RKO (cell line): Measurements from ENCODE around the gene MTIF3.

Experiments used
- DNase-seq: peaks from one replicate; pipeline ENCODE4 v3.0.0-alpha.2; 2016; ENCODE audit warnings: low spot score

The MTIF3 gene

DNA sequence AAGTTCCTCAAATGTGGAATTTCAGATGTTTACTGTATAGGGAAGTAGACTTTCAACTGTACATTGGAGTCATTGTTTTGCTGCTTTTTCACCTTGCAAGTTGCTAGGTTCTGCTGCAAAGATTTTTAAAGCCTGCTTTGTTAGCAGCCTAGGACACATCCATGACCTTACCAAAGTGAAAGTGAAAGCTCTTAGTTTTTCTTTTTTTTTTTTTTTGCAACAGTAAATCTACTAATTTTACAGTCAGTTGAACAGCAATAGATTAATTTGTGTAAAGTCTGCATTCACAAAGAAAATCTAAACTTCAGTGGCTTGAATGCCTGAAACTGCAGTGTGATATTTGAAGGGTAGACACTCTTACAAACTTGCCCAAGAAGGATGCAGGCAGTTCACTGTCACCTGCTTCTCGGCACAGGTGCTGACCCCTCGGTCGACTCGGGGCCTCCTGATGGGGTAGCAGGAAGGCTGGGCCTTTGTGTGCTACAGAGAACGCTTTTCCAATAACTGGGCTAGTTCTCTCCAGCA lies 5.0 kb upstream of the MTIF3 start:
- DNase-seq = no peak

DNA sequence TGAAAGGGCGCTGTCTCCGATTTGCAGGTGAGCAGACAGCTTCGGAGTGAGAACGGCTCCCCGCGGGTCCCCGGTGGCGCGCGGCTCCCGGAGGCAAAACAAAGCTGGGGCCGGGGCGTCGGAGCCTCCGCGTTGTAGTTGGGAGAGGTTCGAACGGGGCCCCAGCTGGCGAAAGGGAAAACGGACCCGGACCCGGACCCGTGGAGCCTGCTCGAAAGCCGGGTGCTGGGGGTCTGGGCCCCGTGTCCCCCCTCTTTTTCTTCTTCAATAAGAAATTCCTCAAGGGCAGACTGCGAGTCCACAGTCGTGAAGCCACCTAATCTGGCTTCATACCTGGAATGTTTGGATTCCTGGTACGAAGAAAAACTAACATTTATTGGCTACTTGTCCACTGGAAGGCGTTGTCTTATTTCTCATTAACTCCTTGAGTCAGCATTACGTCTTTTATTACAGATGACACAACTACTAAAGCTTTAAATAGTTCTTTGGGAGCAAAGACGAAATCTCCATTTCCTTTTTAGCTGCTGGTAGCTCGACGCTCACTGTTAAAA lies 632 bp upstream of the MTIF3 start:
- peak; percentile 88 for DNase-seq

DNA sequence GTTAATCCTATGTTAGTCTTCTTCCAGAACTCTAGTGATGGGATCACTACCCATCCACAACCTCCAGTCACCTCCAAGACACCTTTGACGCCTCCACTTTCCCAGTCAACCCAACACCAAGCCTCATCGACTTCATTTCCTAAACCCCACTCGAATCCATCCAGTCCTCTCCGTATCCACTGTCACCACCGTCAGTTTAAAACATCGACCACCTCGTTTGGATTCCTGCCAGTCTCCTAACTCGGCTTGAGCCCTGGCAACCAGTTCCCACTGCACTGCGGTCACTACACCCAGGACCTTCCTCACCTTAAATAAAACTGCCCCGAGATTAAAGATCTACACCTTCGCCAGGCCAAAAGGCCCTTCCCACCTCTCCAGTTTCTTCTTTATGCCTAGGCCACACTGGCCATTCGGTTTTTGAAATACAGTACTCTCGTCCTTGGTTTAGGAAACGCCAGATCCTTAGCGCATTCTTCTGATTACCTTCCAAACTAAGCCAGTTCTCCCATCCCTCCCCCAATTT lies 1.2 kb downstream of the MTIF3 start:
- peak; percentile 18 for DNase-seq

DNA sequence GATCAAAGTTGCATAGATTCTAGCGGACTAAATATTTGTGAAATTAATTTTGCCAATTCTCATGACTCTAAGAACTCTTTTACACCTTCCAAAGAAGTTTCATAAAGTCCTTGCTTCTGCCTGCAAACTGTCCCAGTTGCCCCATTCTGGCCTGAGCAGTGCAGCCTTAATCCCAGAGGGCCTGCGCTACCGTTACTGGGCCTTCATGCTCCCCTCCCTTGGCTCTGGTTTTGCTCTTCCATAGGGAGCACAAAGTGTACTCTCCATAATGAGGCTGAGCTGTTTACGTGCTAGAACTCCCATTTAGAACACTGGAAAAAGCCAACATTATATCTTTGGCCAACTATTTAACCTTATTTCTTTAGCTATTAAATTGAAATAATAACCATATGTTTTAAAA lies 2.1 kb downstream of the MTIF3 start:
- DNase-seq = no peak

DNA sequence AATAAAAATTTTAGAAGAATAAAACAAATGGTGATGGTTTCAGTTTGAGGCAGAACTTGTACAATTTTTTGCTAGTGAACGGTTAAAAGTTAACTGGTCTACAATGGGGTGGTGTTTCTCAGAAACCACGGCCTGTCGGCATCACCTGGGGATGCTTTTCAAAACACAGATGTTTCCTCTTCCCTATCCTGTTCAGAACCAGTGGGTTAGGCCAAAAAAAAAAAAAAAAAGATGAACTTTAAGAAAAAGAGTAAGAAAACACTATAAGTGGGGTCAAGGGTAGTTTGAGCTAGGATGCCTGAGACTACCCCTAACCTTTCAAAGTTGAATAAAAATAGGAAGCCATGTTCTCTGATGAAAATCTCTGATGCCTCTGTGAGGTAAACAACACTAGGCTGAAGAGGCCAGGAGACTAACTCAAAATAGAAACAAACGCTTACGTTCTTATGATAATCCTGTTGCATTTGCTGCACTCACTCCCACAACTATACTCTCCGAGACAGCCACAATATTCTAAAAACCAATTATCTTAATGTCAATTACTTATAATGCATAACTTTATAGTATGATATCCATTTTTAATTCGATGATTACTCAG lies 3.3 kb downstream of the MTIF3 start:
- DNase-seq = no peak

DNA sequence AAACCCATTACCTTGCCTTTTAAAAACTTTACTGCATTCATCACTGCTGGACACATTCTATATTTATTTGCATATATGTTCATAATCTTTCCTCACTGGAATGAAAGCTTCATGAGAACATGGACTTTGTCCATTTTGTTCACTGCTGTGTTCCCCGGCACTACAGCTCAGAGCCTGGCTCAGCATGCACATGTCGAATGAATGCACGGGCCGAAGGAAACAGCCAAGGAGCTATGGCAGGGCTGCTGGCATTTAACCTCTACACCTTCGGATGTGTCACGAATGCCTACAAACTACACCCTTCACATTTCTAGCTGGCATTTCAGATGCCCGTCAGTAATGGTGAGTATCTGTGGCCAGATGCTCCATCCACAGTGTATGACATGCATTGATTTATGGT lies 7.6 kb downstream of the MTIF3 start:
- no peak for DNase-seq

DNA sequence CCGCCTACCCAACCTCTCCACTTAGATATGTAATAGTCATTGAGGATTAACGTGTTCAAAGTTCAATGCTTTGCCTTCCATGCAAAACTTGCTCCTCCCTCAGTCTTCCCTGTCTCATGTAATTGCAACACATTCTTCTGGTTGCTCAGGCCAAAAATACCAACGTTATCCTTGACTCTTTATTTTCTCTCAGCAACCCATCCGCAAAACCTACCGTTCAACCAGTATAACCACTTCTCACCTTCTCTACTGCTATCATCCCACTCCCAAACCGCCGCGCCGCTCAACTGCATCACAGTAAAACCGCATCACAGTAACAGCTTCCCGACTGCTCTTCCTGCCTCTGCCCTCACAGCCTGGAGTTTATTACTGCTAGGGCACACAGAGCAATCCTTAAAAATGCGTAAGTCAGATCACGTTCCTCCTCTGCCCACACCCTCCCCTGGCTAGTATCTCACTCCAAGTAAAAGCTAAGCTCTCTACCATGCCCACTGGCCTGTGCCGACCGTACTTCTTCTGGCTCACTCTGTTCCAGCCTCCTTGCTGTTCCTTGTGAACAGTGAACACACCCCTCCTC lies 8.2 kb downstream of the MTIF3 start:
- no peak for DNase-seq

DNA sequence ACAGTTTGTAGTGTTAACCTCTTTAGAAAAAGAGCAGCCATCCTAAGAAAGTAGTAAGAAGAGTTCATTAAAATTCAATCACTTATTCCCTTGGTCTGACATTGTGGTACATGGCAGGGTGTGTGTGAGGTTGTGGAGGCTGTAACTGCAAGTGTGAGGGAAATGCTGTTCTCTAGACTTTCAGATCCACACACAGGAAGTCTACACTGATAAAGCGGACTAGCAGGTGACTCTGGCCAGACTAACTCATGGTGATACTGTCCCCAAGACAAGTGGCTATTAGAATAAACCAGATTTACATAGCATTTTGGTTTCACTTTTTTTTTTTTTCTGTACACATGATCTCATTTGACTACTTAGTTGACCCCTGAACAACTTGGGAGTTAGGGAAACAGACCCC lies 10.0 kb downstream of the MTIF3 start:
- DNase-seq = no peak

DNA sequence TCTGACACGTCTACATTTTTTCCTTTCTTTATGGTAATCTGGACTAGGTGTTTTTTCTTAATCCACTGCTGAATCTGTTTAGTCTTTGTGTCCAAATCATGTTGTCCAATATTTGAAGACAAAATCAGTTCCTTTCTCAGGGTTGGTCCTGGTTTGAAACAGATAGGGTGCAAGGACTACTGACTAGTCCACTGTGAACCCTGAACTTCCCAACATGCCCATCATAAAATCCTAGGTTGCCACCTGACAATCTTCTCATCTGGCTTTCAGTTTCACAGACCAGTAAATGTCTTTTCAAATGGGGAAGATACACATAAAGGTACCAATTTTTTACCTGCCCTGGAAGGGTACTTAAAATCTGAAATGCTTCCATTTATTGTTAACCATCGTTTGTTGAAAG lies 13.2 kb downstream of the MTIF3 start:
- no peak for DNase-seq

DNA sequence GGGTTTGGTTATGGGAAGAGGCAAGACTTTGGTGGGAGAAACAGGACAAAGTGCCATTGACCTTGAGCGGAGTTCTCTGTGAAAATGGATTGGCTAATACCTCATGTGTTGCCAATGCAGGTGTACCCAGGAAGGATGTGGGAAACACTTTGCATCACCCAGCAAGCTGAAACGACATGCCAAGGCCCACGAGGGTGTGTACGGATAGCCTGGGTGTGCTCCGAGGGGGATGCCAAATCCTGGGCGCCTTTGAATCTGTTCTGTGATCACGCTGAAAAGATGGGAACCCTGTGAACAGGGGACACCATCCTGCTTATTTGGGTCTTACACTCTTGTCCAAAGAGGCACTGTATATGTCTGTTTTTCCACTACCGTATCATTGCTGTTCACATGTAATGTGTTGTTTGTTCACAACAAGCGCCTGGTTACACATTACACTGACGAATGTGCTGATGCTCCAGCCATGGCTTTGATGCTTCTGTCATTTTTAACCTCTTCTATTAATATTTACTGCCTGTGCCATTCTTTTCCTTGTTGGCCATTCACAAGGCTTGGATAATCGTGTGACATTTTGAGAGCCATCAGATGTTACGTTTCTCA lies 17.7 kb downstream of the MTIF3 start:
- no peak for DNase-seq

DNA sequence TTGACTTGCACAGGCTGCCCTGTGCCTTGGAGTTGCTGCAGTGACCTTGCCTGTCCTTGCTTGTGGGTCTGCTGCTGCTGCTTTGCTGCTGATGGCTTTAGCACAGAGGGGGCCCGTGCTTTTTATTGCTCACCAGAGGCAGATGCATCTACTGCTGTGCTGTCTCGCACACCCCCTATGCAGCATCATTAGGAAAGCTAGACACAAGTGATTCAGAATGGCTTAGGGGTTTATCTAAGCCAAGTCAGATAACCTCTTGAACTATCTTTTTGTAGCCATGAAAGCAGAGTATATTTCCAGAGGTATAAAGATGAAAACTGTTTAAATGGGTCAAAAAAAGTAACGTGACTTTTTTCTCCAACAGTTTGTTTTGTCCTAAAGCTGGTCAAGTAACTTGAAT lies 18.2 kb downstream of the MTIF3 start:
- no peak for DNase-seq

DNA sequence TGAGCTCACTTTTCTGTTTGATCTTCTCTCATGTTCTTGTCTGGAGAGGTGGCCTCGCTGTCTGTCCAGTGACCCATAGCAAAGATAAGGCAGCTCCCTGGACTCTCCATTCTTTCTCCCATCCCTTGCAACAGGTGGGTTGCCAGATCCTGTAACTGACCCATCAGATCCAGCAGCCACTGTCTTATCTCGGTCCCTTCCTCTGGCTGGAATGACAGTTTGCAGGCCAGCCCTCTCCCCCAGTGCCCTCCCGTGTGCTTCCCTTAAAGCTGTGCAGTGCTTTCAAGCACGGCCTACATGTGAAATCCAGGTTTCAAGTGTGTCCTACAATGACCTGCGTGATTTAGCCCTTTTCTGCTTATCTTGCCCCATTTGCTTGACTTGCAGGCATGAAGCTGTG lies 22.2 kb downstream of the MTIF3 start:
- no peak for DNase-seq

DNA sequence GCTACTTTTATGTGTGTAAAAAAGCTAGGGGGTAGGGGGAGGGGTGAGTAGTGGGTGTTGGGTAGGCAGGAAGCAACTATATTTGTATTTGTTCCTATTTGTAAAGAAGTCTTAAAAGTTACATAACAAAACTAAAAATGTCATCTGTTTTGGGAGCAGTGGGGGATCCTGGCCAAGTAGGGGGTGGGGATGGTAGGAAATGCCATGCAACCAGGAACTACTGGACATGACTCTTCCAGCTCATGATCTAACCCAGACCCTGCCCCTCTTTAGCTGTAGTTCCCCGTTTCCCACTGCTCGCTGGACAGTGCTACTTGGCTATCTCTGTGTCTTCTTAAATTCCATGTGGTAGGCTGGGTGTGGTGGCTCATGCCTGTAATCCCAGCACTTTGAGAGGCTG lies 22.7 kb downstream of the MTIF3 start:
- no peak for DNase-seq

DNA sequence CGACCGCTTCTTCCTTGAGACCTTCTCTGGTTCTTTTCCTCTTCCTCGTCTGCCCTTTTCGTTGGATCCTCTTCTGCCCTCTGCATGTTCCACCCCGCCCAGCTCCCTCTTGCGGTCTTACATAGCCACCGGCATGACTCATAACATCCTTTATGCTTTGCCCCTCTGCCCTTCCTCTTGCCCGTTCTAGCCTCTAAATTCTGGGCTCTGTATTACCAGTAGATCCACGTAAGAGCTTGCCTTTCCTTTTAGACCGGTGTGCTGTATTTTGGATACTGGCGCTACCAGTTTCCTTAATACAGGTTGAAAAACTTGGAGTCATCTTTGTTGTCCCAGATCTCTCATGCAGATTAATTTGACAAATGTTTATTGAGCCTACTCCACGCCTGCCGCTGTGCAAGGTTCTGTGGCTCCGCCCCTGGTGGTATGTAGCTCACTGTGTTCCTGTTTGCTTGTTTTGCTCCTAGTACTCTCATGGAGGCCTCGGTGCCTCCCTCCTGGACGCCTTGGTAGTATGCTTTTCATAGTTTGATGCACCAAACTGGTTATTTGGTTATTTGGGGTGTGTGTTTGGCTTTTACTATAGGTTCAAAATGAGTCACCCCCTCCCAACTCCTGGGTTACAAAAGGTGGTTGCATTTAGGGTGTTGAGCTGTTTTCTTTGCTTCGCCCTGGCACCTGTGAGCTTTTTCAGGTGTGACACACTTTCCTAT lies 24.3 kb downstream of the MTIF3 start:
- peak; percentile 94 for DNase-seq

DNA sequence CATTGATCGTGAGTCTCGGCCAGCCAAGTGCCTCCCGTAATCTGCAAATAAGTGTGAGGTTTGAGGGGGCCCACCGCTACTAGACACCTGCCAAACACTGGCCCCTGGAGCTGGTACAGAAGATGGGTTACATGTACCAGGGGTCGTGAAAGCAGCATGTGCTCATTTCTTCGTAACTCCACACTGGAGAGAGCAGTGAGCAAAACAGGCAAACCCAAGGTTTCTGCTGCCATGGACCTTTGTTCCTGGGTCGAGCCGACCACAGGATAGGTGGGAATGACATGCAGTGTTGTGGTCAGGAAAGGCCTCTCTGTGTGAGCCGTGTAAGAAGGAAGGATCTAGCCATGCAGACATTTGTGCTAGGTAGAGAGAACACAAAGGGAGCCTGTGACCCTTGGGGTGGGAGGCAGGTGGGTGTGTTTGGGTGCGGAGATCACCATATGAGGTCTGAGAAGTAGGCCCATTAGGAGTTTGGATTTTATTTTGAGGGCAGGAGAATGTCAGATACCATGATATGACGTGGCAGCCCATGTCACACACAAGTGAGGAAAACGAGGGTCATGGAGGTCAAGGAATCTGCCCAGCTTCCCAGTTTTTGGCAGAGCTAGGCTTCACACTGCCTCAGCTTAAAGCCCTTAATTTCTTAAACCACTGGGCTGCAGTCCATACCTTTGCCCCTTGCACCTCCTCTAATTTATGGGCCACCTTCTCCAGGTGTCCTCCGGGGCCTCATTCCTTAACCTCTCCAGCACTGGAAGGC lies 25.0 kb downstream of the MTIF3 start:
- DNase-seq = peak; percentile 60

DNA sequence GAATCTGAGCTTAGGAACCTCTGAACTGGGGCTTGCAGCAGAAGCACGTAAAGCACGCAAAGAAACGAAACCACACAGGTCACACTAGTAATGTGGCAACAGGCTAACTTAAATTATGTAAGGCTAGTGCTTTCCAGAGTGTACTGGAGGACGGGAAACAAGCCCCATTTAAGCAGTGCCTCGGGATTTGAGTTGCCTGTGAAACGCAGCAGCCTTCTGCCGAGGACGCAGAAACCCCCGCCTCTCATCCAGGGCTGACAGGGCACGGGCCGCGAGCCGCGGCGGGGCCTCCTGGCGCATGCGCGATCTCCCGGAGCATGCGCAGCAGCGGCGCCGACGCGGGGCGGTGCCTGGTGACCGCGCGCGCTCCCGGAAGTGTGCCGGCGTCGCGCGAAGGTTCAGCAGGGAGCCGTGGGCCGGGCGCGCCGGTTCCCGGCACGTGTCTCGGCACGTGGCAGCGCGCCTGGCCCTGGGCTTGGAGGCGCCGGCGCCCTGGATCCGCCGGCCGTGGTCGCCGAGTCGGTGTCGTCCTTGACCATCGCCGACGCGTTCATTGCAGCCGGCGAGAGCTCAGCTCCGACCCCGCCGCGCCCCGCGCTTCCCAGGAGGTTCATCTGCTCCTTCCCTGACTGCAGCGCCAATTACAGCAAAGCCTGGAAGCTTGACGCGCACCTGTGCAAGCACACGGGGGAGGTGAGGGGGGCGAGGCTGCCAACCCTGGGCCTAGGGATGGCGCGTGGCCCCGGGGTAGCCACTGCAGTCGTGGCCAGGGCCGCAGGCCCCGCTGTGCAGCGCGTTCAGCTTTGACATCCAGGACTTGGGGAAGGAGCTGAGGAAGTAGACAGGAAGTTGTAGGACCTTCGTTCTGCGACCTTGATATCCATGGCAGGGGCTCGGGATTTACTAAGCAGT lies 25.9 kb downstream of the MTIF3 start, which contains the start of gene GTF3A:
Gene GTF3A (plus strand): TSS at position 374 of the 912 bp plus-strand sequence.
- peak; percentile 87 for DNase-seq

DNA sequence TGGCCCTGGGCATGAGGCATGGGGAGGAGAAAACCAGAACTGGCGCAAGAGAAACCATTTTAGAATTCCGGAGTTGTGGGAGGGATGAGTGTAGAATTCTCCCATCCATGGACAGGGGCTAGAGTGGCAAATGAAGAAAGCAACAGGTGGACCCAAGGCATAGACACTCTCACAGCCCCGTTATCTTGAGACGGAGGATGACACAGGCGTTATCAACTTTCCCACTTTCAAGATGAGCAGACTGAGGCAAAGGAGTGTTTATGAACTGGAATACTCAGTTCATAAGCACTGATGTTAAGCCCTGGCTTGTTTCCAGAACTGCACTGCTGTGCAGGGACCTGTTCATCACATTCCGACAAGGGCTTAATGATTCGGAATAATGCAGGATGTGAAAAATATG lies 27.0 kb downstream of the MTIF3 start:
- no peak for DNase-seq

DNA sequence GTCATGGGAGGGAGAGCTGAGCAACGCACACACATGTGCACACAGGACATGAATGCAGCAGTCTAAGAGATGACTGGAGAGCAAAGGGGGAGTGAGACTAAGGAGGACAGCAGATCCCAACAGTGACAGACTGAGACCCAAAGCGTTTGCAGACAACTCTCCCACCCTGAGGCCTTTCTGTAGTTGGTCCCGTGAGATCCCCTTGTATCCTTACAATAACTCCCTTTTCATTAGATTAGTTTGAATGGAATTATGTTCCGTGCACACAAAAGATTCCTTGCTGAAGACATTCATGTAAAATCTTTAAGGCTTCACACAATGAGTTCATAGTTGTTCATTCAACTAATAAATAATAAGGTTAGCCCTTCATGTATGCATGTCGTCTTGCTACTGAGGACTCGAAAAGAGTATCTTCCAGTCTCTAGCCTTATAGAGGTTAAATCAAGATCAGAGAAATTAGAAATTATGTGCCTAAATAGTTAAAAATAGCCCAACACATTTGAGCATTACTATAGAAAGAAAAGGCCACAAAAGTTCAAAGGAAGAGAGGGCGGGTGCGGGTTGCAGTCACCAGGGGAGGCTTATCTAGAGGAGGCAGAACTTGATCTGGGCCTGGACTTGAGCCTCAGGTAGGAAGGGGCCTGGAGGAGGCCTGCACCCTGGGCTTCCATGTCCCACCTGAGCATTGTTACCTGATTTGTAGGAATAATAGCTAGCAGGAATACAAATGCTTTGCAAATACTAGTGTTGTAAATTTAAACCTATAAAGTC lies 29.1 kb downstream of the MTIF3 start:
- no peak for DNase-seq

DNA sequence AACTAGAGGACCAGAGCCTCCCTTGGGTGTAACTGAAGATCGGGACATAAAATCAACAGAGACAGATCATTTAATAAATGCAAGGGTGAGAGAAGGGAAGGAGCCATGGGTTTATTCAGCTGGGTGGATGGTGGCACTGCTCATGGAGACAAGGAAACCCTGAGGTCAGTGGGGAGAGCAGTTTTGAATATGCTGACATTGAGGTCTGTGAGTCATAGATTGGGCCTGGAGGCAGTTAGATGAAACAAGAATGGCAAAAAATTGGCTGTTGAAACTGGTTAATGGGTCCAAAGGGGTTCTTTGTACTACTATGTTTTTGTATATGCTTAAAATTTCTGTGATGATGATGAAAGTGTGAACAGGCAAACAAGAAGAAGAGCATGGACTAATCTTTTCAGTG lies 31.0 kb downstream of the MTIF3 start:
- DNase-seq = no peak

DNA sequence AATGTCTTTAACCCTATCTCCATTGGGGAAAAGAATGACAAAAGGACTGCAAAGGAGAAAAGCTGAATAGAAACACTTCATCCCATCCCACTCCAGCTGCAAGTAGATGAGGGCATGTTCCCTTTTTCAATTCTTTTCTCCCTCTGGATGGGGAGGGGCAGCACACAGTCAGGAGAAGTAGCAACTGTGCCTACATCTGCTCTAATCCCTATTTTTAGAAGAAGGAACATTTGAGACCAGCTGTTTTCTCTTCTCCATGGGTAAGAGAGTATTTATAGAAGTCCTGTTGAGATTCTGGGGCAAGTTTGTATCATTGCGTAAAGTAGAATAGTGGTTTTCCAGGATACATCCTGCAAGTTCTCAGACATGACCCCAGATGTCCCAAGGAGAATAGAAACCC lies 35.2 kb downstream of the MTIF3 start:
- DNase-seq = no peak
